Measurements from ENCODE around the gene GON4L.

GON4L gene

GRCh38 chr1:155844860-155845421, 12.1 kb downstream of the GON4L start:
- ChIA-PET CTCF (no interaction called here), POLR2A (no interaction called here)
- no peaks in the 10 kb centered on the region for H3K4me1 ChIP-seq (ENCODE audit: control insufficient read depth, insufficient read depth, low read length)
- H3K36me3 ChIP-seq (ENCODE audit: control insufficient read depth in 2 of 2, insufficient read depth in 1 of 2, low read length in 2 of 2) = peaks cover 10 to 47% of the 10 kb centered on the region in 2 experiments
- TF ChIP-seq BCL6B (tag by site-specific recombination; IDR thresholded peaks at IDR 0.05) (no peak), ZNF645 (tag by site-specific recombination; IDR thresholded peaks at IDR 0.05) (no peak), ZNF138 (tag by site-specific recombination; IDR thresholded peaks at IDR 0.05; ENCODE audit: borderline replicate concordance) (no peak)
- TF ChIP-seq, protein P1, sequence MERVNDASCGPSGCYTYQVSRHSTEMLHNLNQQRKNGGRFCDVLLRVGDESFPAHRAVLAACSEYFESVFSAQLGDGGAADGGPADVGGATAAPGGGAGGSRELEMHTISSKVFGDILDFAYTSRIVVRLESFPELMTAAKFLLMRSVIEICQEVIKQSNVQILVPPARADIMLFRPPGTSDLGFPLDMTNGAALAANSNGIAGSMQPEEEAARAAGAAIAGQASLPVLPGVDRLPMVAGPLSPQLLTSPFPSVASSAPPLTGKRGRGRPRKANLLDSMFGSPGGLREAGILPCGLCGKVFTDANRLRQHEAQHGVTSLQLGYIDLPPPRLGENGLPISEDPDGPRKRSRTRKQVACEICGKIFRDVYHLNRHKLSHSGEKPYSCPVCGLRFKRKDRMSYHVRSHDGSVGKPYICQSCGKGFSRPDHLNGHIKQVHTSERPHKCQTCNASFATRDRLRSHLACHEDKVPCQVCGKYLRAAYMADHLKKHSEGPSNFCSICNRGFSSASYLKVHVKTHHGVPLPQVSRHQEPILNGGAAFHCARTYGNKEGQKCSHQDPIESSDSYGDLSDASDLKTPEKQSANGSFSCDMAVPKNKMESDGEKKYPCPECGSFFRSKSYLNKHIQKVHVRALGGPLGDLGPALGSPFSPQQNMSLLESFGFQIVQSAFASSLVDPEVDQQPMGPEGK (tag by site-specific recombination; IDR thresholded peaks at IDR 0.05) = no peak
- no peak overlapping the region for H3K27ac ChIP-seq (ENCODE audit: extremely low read depth, low read depth, low read length)
- H3K4me3 ChIP-seq (ENCODE audit: low read depth, low read length) = no peak overlapping the region
- no peaks in the 10 kb centered on the region for H3K9me3 ChIP-seq (ENCODE audit: control insufficient read depth, insufficient read depth, low read depth, low read length)

GRCh38 chr1:155840386-155840785, 16.6 kb downstream of the GON4L start:
- ChIA-PET CTCF (no interaction called here), POLR2A (interaction anchor here (0.9 kb wide), 1 partner anchor 16 kb away, joined by 3 read pairs; the partner anchor contains the start of gene GON4L)
- TF ChIP-seq ZFP3 (tag by site-specific recombination; IDR thresholded peaks at IDR 0.05; ENCODE audit: low read depth) = peak; percentile 36; the same call in 1 of the 2 replicates
- TF ChIP-seq ZNF473 (tag by site-specific recombination; IDR thresholded peaks at IDR 0.05) = no peak
- TF ChIP-seq ZNF629 (tag by site-specific recombination; IDR thresholded peaks at IDR 0.05) = no peak
- Histone ChIP-seq H3K9me3 (ENCODE audit: control insufficient read depth, insufficient read depth, low read depth, low read length) (no peaks in the 10 kb centered on the region), H3K4me3 (ENCODE audit: low read depth, low read length) (no peak overlapping the region), H3K36me3 (ENCODE audit: control insufficient read depth in 2 of 2, insufficient read depth in 1 of 2, low read length in 2 of 2) (peaks cover 0 to 37% of the 10 kb centered on the region in 2 experiments; a peak in 2 of 3 replicates), H3K4me1 (ENCODE audit: control insufficient read depth, insufficient read depth, low read length) (no peaks in the 10 kb centered on the region), H3K27ac (ENCODE audit: extremely low read depth, low read depth, low read length) (no peak overlapping the region)

GRCh38 chr1:155835548-155835947, 21.5 kb downstream of the GON4L start:
- Histone ChIP-seq H3K27ac (ENCODE audit: extremely low read depth, low read depth, low read length) (no peak overlapping the region), H3K36me3 (ENCODE audit: control insufficient read depth in 2 of 2, insufficient read depth in 1 of 2, low read length in 2 of 2) (peaks cover 0 to 13% of the 10 kb centered on the region in 2 experiments), H3K9me3 (ENCODE audit: control insufficient read depth, insufficient read depth, low read depth, low read length) (no peaks in the 10 kb centered on the region), H3K4me3 (ENCODE audit: low read depth, low read length) (no peak overlapping the region), H3K4me1 (ENCODE audit: control insufficient read depth, insufficient read depth, low read length) (no peaks in the 10 kb centered on the region)
- TF ChIP-seq BCL11B (tag by site-specific recombination; IDR thresholded peaks at IDR 0.05; ENCODE audit: low read depth) (no peak), ZNF791 (tag by site-specific recombination; IDR thresholded peaks at IDR 0.05) (no peak), ZNF654 (tag by site-specific recombination; IDR thresholded peaks at IDR 0.05; ENCODE audit: low read depth) (no peak), HOXD13 (CRISPR knock-in tag; IDR thresholded peaks at IDR 0.05; ENCODE audit: borderline replicate concordance) (no peak), ZNF514 (tag by site-specific recombination; IDR thresholded peaks at IDR 0.05) (no peak), ZNF623 (tag by site-specific recombination; IDR thresholded peaks at IDR 0.05) (no peak), ZNF768 (tag by site-specific recombination; IDR thresholded peaks at IDR 0.05) (no peak), ZNF248 (tag by site-specific recombination; IDR thresholded peaks at IDR 0.05) (no peak), ZNF311 (tag by site-specific recombination; IDR thresholded peaks at IDR 0.05; ENCODE audit: borderline replicate concordance) (no peak), YY1 (tag by site-specific recombination; IDR thresholded peaks at IDR 0.05) (no peak)
- TF ChIP-seq, protein P2, sequence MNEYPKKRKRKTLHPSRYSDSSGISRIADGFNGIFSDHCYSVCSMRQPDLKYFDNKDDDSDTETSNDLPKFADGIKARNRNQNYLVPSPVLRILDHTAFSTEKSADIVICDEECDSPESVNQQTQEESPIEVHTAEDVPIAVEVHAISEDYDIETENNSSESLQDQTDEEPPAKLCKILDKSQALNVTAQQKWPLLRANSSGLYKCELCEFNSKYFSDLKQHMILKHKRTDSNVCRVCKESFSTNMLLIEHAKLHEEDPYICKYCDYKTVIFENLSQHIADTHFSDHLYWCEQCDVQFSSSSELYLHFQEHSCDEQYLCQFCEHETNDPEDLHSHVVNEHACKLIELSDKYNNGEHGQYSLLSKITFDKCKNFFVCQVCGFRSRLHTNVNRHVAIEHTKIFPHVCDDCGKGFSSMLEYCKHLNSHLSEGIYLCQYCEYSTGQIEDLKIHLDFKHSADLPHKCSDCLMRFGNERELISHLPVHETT (tag by site-specific recombination; IDR thresholded peaks at IDR 0.05) = no peak
- TF ChIP-seq, protein P3, sequence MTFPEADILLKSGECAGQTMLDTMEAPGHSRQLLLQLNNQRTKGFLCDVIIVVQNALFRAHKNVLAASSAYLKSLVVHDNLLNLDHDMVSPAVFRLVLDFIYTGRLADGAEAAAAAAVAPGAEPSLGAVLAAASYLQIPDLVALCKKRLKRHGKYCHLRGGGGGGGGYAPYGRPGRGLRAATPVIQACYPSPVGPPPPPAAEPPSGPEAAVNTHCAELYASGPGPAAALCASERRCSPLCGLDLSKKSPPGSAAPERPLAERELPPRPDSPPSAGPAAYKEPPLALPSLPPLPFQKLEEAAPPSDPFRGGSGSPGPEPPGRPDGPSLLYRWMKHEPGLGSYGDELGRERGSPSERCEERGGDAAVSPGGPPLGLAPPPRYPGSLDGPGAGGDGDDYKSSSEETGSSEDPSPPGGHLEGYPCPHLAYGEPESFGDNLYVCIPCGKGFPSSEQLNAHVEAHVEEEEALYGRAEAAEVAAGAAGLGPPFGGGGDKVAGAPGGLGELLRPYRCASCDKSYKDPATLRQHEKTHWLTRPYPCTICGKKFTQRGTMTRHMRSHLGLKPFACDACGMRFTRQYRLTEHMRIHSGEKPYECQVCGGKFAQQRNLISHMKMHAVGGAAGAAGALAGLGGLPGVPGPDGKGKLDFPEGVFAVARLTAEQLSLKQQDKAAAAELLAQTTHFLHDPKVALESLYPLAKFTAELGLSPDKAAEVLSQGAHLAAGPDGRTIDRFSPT (tag by site-specific recombination; IDR thresholded peaks at IDR 0.05) = no peak
- POLR2A ChIA-PET = no interaction called here
- CTCF ChIA-PET = no interaction called here

Measured in HEK293 (cell line).